Vagina (tissue), 2 donors: ENCODE data around the gene ITGAV. TPM values are rescaled to one million over a fixed set of nuclear protein-coding genes. Genes with fewer than 3 reads are reported as not detected.

Experiments
- DNase-seq, 2 donors: peaks; one replicate each; pipeline ENCODE4 v3.0.0-alpha.2; 2017; ENCODE audit errors: extremely low spot score in 2 of 2
- H3K27ac ChIP-seq: fragments of 200-600 bp; sonication (generic); one replicate; pipeline ENCODE4 v1.5.1; 2019
- H3K27me3 ChIP-seq: fragments of 200-600 bp; sonication (generic); one replicate; pipeline ENCODE4 v1.5.1; 2019
- H3K36me3 ChIP-seq, 2 donors: fragments of 200-600 bp; sonication (generic); one replicate each; pipeline ENCODE4 v1.5.1; 2017 to 2019
- H3K4me1 ChIP-seq: fragments of 200-600 bp; sonication (generic); one replicate; pipeline ENCODE4 v1.5.1; 2019
- H3K4me3 ChIP-seq, 2 donors: fragments of 200-600 bp; sonication (generic); 1 replicate in 1 of 2; 2 replicates in 1 of 2; pipeline ENCODE4 v1.5.1; 2016 to 2019
- H3K9me3 ChIP-seq: fragments of 200-600 bp; sonication (generic); one replicate; pipeline ENCODE4 v1.5.1; 2019
- POLR2A ChIP-seq, 2 donors: fragments of 450-650 bp; IDR thresholded peaks; one replicate each; pipeline ENCODE4 v1.6.1; 2017; ENCODE audit warnings: antibody characterized with exemption in 2 of 2, mild to moderate bottlenecking in 2 of 2, moderate library complexity in 2 of 2
- POLR2AphosphoS5 ChIP-seq, 2 donors: sonication (generic); formaldehyde crosslinking; IDR thresholded peaks; one replicate each; pipeline ENCODE4 v1.9.0; 2017; ENCODE audit warnings: antibody characterized with exemption in 2 of 2, mild to moderate bottlenecking in 2 of 2, low read depth in 1 of 2; ENCODE audit not compliant: insufficient read depth in 1 of 2
- intact Hi-C: fragments of 100-400 bp; cut with DNase I; formaldehyde crosslinking; loops from one replicate; pipeline ENCODE4 v1.15.1; 2023
- total RNA-seq: library from RNA; depleted of rRNA; stranded (reverse); fragments of >200 nt; gene quantifications from one replicate; pipeline ENCODE4 v1.2.3, GENCODE V29; 2016
- TF ChIP-seq, protein P1 (sequence below), 3 experiments: fragments of 450-650 bp in 2 of 3; fragments of 200-600 bp in 1 of 3; sonication (generic) in 1 of 3; IDR thresholded peaks; one replicate each; pipeline ENCODE4 v1.5.1; 2017 to 2019; ENCODE audit warnings: antibody characterized with exemption in 3 of 3, mild to moderate bottlenecking in 2 of 3, moderate library complexity in 2 of 3

Gene ITGAV
- total RNA-seq, 1 donor from 2014 or later, result 55.0 TPM

DNA sequence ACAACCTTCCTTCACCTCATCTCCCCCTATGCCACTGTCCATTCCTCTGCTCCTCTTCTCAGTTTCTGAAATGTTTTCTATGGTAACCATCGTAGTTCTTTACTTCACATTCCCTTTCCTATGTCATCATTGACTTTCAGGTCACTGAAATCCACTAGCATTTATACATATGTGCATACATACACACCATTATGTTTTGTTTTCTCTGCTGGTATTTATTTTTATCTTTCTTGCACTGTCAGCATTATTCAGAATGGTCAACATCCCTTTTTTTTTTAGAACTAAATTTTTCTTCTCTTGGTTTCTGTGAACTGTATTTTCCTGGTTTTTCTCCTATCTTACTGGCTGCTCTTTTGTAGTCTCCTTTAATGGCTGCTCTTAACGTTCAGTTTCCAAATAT lies 33.2 kb downstream of the ITGAV start:
- Histone ChIP-seq H3K4me3 (no peak overlapping the region), H3K36me3 (peaks cover 0 to 16% of the 10 kb centered on the region in 2 donors), H3K9me3 (no peaks in the 10 kb centered on the region), H3K27me3 (no peaks in the 10 kb centered on the region), H3K4me1 (no peaks in the 10 kb centered on the region), H3K27ac (no peak overlapping the region)
- intact Hi-C loops, result no loop called here
- no peak for DNase-seq
- TF ChIP-seq, protein P1, sequence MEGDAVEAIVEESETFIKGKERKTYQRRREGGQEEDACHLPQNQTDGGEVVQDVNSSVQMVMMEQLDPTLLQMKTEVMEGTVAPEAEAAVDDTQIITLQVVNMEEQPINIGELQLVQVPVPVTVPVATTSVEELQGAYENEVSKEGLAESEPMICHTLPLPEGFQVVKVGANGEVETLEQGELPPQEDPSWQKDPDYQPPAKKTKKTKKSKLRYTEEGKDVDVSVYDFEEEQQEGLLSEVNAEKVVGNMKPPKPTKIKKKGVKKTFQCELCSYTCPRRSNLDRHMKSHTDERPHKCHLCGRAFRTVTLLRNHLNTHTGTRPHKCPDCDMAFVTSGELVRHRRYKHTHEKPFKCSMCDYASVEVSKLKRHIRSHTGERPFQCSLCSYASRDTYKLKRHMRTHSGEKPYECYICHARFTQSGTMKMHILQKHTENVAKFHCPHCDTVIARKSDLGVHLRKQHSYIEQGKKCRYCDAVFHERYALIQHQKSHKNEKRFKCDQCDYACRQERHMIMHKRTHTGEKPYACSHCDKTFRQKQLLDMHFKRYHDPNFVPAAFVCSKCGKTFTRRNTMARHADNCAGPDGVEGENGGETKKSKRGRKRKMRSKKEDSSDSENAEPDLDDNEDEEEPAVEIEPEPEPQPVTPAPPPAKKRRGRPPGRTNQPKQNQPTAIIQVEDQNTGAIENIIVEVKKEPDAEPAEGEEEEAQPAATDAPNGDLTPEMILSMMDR (IDR thresholded peaks at IDR 0.05), result no peak
- TF ChIP-seq POLR2A (IDR thresholded peaks at IDR 0.05), result no peak
- no peak for TF ChIP-seq POLR2AphosphoS5 (IDR thresholded peaks at IDR 0.05; ENCODE audit: insufficient read depth in 1 of 2, low read depth in 1 of 2)

- H3K9me3 ChIP-seq, result no peaks in the 10 kb centered on the region
- H3K4me1 ChIP-seq, result no peaks in the 10 kb centered on the region
- H3K27me3 ChIP-seq, result no peaks in the 10 kb centered on the region
- H3K27ac ChIP-seq, result no peak overlapping the region
- H3K4me3 ChIP-seq, result no peak overlapping the region
- intact Hi-C loops, result no loop called here
- DNase-seq, result no peak
- peaks cover 0 to 16% of the 10 kb centered on the region in 2 donors for H3K36me3 ChIP-seq
- TF ChIP-seq, protein P1 (IDR thresholded peaks at IDR 0.05), result no peak
- TF ChIP-seq POLR2AphosphoS5 (IDR thresholded peaks at IDR 0.05; ENCODE audit: insufficient read depth in 1 of 2, low read depth in 1 of 2), result no peak
- no peak for TF ChIP-seq POLR2A (IDR thresholded peaks at IDR 0.05)
These were observed 34.4 kb downstream of the ITGAV start for GRCh38 chr2:186624276-186624675.

GRCh38 chr2:186629250-186629996 lies 39.6 kb downstream of the ITGAV start:
- no peaks in the 10 kb centered on the region for H3K9me3 ChIP-seq
- DNase-seq, result no peak
- intact Hi-C loops, result no loop called here

DNA sequence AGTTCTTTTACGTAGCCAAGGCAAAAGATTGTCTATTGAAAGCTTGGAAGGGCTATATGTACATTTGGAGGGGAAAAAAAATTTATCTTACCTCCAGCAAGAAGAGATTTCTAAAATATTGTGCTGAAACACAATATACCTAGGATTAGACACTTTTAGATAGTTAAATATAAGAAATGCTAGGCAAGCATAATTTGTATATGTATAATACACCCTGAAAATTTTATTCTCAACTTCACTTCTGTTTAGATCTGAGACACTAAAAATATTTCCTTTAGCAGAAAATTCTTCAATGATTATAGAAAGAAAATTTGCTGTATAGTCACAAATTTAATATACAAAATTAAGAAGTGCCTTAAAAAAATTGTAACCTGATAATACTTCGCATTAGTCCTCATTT lies 42.6 kb downstream of the ITGAV start:
- DNase-seq, result no peak
- Histone ChIP-seq H3K27me3 (no peaks in the 10 kb centered on the region), H3K4me1 (no peaks in the 10 kb centered on the region), H3K4me3 (no peak overlapping the region), H3K9me3 (no peaks in the 10 kb centered on the region), H3K27ac (no peak overlapping the region), H3K36me3 (peaks cover 0 to 4% of the 10 kb centered on the region in 2 donors)
- intact Hi-C loops, result no loop called here
- TF ChIP-seq POLR2A (IDR thresholded peaks at IDR 0.05), result no peak
- TF ChIP-seq POLR2AphosphoS5 (IDR thresholded peaks at IDR 0.05; ENCODE audit: insufficient read depth in 1 of 2, low read depth in 1 of 2), result no peak
- TF ChIP-seq, protein P1 (IDR thresholded peaks at IDR 0.05), result no peak

More at GRCh38 chr2:186629250-186629996, 39.6 kb downstream of the ITGAV start:
- H3K4me3 ChIP-seq, result no peak overlapping the region
- H3K27me3 ChIP-seq, result no peaks in the 10 kb centered on the region
- no peak for TF ChIP-seq POLR2A (IDR thresholded peaks at IDR 0.05)
- TF ChIP-seq, protein P1 (IDR thresholded peaks at IDR 0.05), result no peak
- no peak for TF ChIP-seq POLR2AphosphoS5 (IDR thresholded peaks at IDR 0.05; ENCODE audit: insufficient read depth in 1 of 2, low read depth in 1 of 2)
- H3K27ac ChIP-seq, result no peak overlapping the region
- no peaks in the 10 kb centered on the region for H3K4me1 ChIP-seq
- H3K36me3 ChIP-seq, result no peaks in the 10 kb centered on the region

GRCh38 chr2:186634701-186635100 lies 44.8 kb downstream of the ITGAV start:
- no peak for DNase-seq
- no peak overlapping the region for H3K27ac ChIP-seq
- intact Hi-C loops, result no loop called here
- no peak for TF ChIP-seq POLR2AphosphoS5 (IDR thresholded peaks at IDR 0.05; ENCODE audit: insufficient read depth in 1 of 2, low read depth in 1 of 2)
- H3K9me3 ChIP-seq, result no peaks in the 10 kb centered on the region
- H3K4me1 ChIP-seq, result no peaks in the 10 kb centered on the region
- H3K27me3 ChIP-seq, result no peaks in the 10 kb centered on the region
- no peak overlapping the region for H3K4me3 ChIP-seq
- H3K36me3 ChIP-seq, result peaks cover 0 to 4% of the 10 kb centered on the region in 2 donors
